ENCODE data around the gene MUC12. TPM values are rescaled to one million over a fixed set of nuclear protein-coding genes. Genes with fewer than 3 reads are reported as not detected.
A peak's percentile ranks its signal among the peaks of the same experiment; 100 is the strongest.

MUC12 gene
- total and polyA plus RNA-seq, 7 donors = 0.14 to 553 (median 8.6) TPM

GRCh38 chr7:100965045-100965722 lies 4.2 kb upstream of the MUC12 start:
- TF ChIP-seq EP300 (IDR thresholded peaks at IDR 0.05) (no peak), POLR2A (IDR thresholded peaks at IDR 0.05) (no peak), POLR2AphosphoS5 (IDR thresholded peaks at IDR 0.05) (no peak)
- DNase-seq = no peak
- H3K27ac ChIP-seq = no peak overlapping the region
- WGBS, 2 donors = 32 to 55% methylated on average over 25 of the region's 25 CpGs
- H3K4me3 ChIP-seq = peak overlapping the region in 2 of 4 donors; percentile 31 to 33
- H3K27me3 ChIP-seq = peaks cover 39 to 84% (median 61%) of the 10 kb centered on the region in 3 donors
- H3K9me3 ChIP-seq = no peaks in the 10 kb centered on the region
- no peaks in the 10 kb centered on the region for H3K36me3 ChIP-seq
- intact Hi-C loops (cut with DNase I) = no loop called here
- peaks cover 0 to 17% (median 16%) of the 10 kb centered on the region in 4 donors for H3K4me1 ChIP-seq

GRCh38 chr7:100965723-100966541 lies 3.4 kb upstream of the MUC12 start:
- peak overlapping the region in 1 of 4 donors; percentile 18 for H3K27ac ChIP-seq
- 2 to 3% methylated on average over 58 of the region's 58 CpGs for WGBS, 2 donors
- no peaks in the 10 kb centered on the region for H3K36me3 ChIP-seq
- intact Hi-C loops (cut with DNase I) = no loop called here
- peaks cover 39 to 77% (median 61%) of the 10 kb centered on the region in 3 donors for H3K27me3 ChIP-seq
- H3K9me3 ChIP-seq = no peaks in the 10 kb centered on the region
- DNase-seq = no peak
- TF ChIP-seq POLR2A (IDR thresholded peaks at IDR 0.05) = no peak
- peak in 2 of 4 experiments; percentile 32 to 54 for TF ChIP-seq CTCF (IDR thresholded peaks at IDR 0.05)
- H3K4me1 ChIP-seq = peaks cover 0 to 17% (median 16%) of the 10 kb centered on the region in 4 donors
- peak overlapping the region in 3 of 4 donors; percentile 19 to 33 (median 31) for H3K4me3 ChIP-seq

- WGBS, 2 donors = 2 to 11% methylated on average over 40 of the region's 40 CpGs
- H3K27ac ChIP-seq = peak overlapping the region in 1 of 4 donors; percentile 18
- peaks cover 39 to 73% (median 61%) of the 10 kb centered on the region in 3 donors for H3K27me3 ChIP-seq
- no peak for DNase-seq
- no peaks in the 10 kb centered on the region for H3K9me3 ChIP-seq
- peak overlapping the region in 3 of 4 donors; percentile 19 to 33 (median 31) for H3K4me3 ChIP-seq
- H3K36me3 ChIP-seq = no peaks in the 10 kb centered on the region
- H3K4me1 ChIP-seq = peaks cover 0 to 17% (median 16%) of the 10 kb centered on the region in 4 donors
- intact Hi-C loops (cut with DNase I) = no loop called here
- TF ChIP-seq POLR2A (IDR thresholded peaks at IDR 0.05) = no peak
- no peak for TF ChIP-seq CTCF (IDR thresholded peaks at IDR 0.05)
- no peak for TF ChIP-seq POLR2AphosphoS5 (IDR thresholded peaks at IDR 0.05)
- TF ChIP-seq EP300 (IDR thresholded peaks at IDR 0.05) = no peak
These were observed 2.6 kb upstream of the MUC12 start for GRCh38 chr7:100966542-100967291.

GRCh38 chr7:100967292-100967863 lies 2.0 kb upstream of the MUC12 start:
- intact Hi-C loops (cut with DNase I) = no loop called here
- peak overlapping the region in 1 of 4 donors; percentile 18 for H3K27ac ChIP-seq
- peaks cover 39 to 73% (median 61%) of the 10 kb centered on the region in 3 donors for H3K27me3 ChIP-seq
- peaks cover 0 to 17% (median 16%) of the 10 kb centered on the region in 4 donors for H3K4me1 ChIP-seq
- TF ChIP-seq CTCF (IDR thresholded peaks at IDR 0.05) (no peak), POLR2A (IDR thresholded peaks at IDR 0.05) (no peak), POLR2AphosphoS5 (IDR thresholded peaks at IDR 0.05) (no peak), EP300 (IDR thresholded peaks at IDR 0.05) (no peak)
- no peaks in the 10 kb centered on the region for H3K36me3 ChIP-seq
- 7 to 38% methylated on average over 13 of the region's 13 CpGs for WGBS, 2 donors
- H3K4me3 ChIP-seq = peak overlapping the region in 1 of 4 donors; percentile 19
- no peak for DNase-seq
- no peaks in the 10 kb centered on the region for H3K9me3 ChIP-seq
